ENCODE results near the gene PRR14.

PRR14 gene

GRCh38 chr16:30659507-30660423 is 9.0 kb downstream of the PRR14 start:
- peak in 1 of 2 experiments; percentile 61 for DNase-seq
- TF ChIP-seq GATA1 (IDR thresholded peaks at IDR 0.05; ENCODE audit: low read depth, low read length), result no peak
- TF ChIP-seq POLR2A (IDR thresholded peaks at IDR 0.05; ENCODE audit: low read length), result no peak

- TF ChIP-seq GATA1 (IDR thresholded peaks at IDR 0.05; ENCODE audit: low read depth, low read length) (no peak), POLR2A (IDR thresholded peaks at IDR 0.05; ENCODE audit: low read length) (no peak)
- DNase-seq, result no peak
These were observed 9.9 kb downstream of the PRR14 start for GRCh38 chr16:30660424-30661261.

GRCh38 chr16:30662449-30662848 is 11.7 kb downstream of the PRR14 start:
- TF ChIP-seq GATA1 (IDR thresholded peaks at IDR 0.05; ENCODE audit: low read depth, low read length) (no peak), POLR2A (IDR thresholded peaks at IDR 0.05; ENCODE audit: low read length) (no peak)
- DNase-seq, result no peak

GRCh38 chr16:30663038-30663437 is 12.3 kb downstream of the PRR14 start:
- no peak for DNase-seq
- no peak for TF ChIP-seq GATA1 (IDR thresholded peaks at IDR 0.05; ENCODE audit: low read depth, low read length)
- TF ChIP-seq POLR2A (IDR thresholded peaks at IDR 0.05; ENCODE audit: low read length), result no peak

- TF ChIP-seq POLR2A (IDR thresholded peaks at IDR 0.05; ENCODE audit: low read length) (no peak), GATA1 (IDR thresholded peaks at IDR 0.05; ENCODE audit: low read depth, low read length) (no peak)
- DNase-seq, result no peak
These were observed 13.1 kb downstream of the PRR14 start for GRCh38 chr16:30663820-30664219.

GRCh38 chr16:30664616-30665109 is 13.9 kb downstream of the PRR14 start:
- no peak for DNase-seq

GRCh38 chr16:30665155-30665829 is 14.5 kb downstream of the PRR14 start:
- DNase-seq, result no peak
- TF ChIP-seq POLR2A (IDR thresholded peaks at IDR 0.05; ENCODE audit: low read length), result no peak
- TF ChIP-seq GATA1 (IDR thresholded peaks at IDR 0.05; ENCODE audit: low read depth, low read length), result no peak

More at GRCh38 chr16:30664616-30665109, 13.9 kb downstream of the PRR14 start:
- TF ChIP-seq GATA1 (IDR thresholded peaks at IDR 0.05; ENCODE audit: low read depth, low read length), result no peak
- TF ChIP-seq POLR2A (IDR thresholded peaks at IDR 0.05; ENCODE audit: low read length), result no peak

GRCh38 chr16:30665830-30666190 is 15.1 kb downstream of the PRR14 start:
- no peak for TF ChIP-seq POLR2A (IDR thresholded peaks at IDR 0.05; ENCODE audit: low read length)
- TF ChIP-seq GATA1 (IDR thresholded peaks at IDR 0.05; ENCODE audit: low read depth, low read length), result no peak
- DNase-seq, result no peak

GRCh38 chr16:30666681-30667080 is 15.9 kb downstream of the PRR14 start:
- TF ChIP-seq POLR2A (IDR thresholded peaks at IDR 0.05; ENCODE audit: low read length) (no peak), GATA1 (IDR thresholded peaks at IDR 0.05; ENCODE audit: low read depth, low read length) (no peak)
- no peak for DNase-seq

- TF ChIP-seq GATA1 (IDR thresholded peaks at IDR 0.05; ENCODE audit: low read depth, low read length) (no peak), POLR2A (IDR thresholded peaks at IDR 0.05; ENCODE audit: low read length) (no peak)
- no peak for DNase-seq
These were observed 16.7 kb downstream of the PRR14 start for GRCh38 chr16:30667361-30667905.

- no peak for TF ChIP-seq GATA1 (IDR thresholded peaks at IDR 0.05; ENCODE audit: low read depth, low read length)
- no peak for TF ChIP-seq POLR2A (IDR thresholded peaks at IDR 0.05; ENCODE audit: low read length)
- no peak for DNase-seq
These were observed 17.6 kb downstream of the PRR14 start for GRCh38 chr16:30668393-30668792.

GRCh38 chr16:30669026-30669902 is 18.5 kb downstream of the PRR14 start:
- no peak for DNase-seq

More at GRCh38 chr16:30669026-30669902, 18.5 kb downstream of the PRR14 start:
- TF ChIP-seq POLR2A (IDR thresholded peaks at IDR 0.05; ENCODE audit: low read length) (no peak), GATA1 (IDR thresholded peaks at IDR 0.05; ENCODE audit: low read depth, low read length) (no peak)
